AG09309 (cell line): ENCODE measurements around the gene DCTD.

Experiments
- DNase-seq: peaks from one replicate; pipeline ENCODE4 v3.0.0-alpha.2; 2010; ENCODE audit warnings: low read depth
- H3K4me3 ChIP-seq: 2 replicates; pipeline ENCODE4 v1.5.1; 2011; ENCODE audit warnings: mild to moderate bottlenecking, low read depth, low read length, moderate library complexity; ENCODE audit not compliant: control insufficient read depth
- TF ChIP-seq, protein P1 (sequence below): IDR thresholded peaks from 2 replicates; pipeline ENCODE4 v1.5.1; 2011; ENCODE audit warnings: mild to moderate bottlenecking, low read depth, low read length, inconsistent platforms; ENCODE audit not compliant: insufficient read depth, control insufficient read depth; ENCODE audit errors: missing control alignments

DCTD gene

DNA sequence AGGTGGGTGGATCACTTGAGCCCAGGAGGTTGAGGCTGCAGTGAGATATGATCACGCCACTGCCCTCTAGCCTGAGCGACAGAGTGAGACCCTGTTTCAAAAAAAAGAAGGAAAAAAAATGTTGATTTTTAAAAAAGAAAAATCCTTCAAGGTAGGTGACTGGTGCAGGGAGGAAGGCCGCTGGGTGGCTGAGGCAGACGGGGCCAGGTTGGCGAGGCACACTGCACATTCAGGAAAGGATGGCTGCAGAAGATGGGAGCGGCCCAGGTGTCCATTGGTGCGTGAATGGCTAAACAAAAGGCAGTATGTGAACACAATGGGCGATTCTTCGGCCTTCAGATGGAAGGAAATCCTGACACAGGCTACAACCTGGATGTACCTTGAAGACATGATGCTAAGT is 30.4 kb downstream of the DCTD start:
- DNase-seq = no peak
- H3K4me3 ChIP-seq = no peak overlapping the region
- TF ChIP-seq, protein P1, sequence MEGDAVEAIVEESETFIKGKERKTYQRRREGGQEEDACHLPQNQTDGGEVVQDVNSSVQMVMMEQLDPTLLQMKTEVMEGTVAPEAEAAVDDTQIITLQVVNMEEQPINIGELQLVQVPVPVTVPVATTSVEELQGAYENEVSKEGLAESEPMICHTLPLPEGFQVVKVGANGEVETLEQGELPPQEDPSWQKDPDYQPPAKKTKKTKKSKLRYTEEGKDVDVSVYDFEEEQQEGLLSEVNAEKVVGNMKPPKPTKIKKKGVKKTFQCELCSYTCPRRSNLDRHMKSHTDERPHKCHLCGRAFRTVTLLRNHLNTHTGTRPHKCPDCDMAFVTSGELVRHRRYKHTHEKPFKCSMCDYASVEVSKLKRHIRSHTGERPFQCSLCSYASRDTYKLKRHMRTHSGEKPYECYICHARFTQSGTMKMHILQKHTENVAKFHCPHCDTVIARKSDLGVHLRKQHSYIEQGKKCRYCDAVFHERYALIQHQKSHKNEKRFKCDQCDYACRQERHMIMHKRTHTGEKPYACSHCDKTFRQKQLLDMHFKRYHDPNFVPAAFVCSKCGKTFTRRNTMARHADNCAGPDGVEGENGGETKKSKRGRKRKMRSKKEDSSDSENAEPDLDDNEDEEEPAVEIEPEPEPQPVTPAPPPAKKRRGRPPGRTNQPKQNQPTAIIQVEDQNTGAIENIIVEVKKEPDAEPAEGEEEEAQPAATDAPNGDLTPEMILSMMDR = no peak

DNA sequence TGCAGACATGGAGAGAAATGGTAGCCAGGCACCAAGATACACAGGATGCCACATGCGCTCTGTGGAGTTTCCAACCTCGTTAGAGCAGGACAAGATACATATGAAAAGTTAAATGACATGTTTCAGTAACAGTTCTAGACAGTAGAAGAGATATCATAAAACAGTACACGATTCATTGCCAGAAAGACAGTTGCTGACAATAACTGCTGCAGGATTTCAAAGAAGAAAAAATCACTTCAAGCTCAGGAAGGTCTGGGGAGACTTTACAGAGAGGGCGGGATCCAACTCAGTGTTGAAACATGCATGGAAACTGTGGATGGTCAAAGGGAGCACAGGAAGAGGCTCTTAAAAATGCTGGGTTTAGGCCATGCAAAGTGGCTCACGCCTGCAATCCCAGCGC is 31.0 kb downstream of the DCTD start:
- no peak overlapping the region for H3K4me3 ChIP-seq
- DNase-seq = no peak
- TF ChIP-seq, protein P1 = no peak

GRCh38 chr4:182885738-182886077 is 31.5 kb downstream of the DCTD start:
- TF ChIP-seq, protein P1 = no peak
- H3K4me3 ChIP-seq = no peak overlapping the region
- no peak for DNase-seq

GRCh38 chr4:182885022-182885737 is 32.0 kb downstream of the DCTD start:
- H3K4me3 ChIP-seq = no peak overlapping the region
- TF ChIP-seq, protein P1 = no peak
- no peak for DNase-seq

DNA sequence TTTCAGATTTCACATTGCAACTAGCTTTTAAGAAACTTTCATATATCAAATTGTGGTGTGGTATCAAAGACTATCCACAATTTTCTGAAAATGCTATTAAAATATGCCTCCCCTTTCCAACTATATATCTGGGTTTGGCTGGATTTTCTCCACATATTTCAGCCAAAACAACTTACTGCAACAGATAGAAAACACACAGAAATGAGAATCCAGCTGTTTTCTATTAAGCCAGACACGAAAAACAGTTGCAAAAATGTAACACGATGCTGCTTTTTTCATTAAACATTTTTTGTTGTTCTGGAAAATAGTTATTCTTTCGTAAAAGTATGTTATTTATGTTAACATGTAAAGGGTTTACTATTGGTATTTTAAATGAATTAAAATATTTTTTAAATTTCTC is 33.1 kb downstream of the DCTD start:
- DNase-seq = peak; percentile 13
- no peak overlapping the region for H3K4me3 ChIP-seq
- TF ChIP-seq, protein P1 = no peak

- H3K4me3 ChIP-seq = no peak overlapping the region
- no peak for DNase-seq
- TF ChIP-seq, protein P1 = no peak
Measured at GRCh38 chr4:182883351-182883750, 33.8 kb downstream of the DCTD start.

DNA sequence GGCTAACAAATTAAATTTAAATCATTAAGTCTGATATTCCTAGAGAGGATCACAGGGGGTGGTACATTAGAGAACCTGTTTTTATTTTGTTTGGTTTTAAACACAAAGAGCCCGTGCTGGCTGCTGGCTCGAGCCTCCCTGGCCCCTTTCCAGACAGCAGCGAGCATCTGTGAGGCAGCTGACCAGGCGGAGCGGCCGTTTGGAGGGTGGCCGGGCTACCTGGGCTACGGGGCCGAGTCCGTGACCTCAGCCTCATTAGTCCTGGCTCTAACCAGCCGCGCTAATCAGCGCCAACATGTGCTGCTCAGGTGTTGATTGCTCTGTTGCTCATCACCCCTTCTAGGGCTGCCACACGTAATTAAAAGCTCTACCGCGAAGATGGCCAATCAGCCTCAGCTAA is 35.3 kb downstream of the DCTD start:
- H3K4me3 ChIP-seq = no peak overlapping the region
- TF ChIP-seq, protein P1 = no peak
- DNase-seq = no peak
